ENCODE measurements around the gene MAP10. TPM values are rescaled to one million over a fixed set of nuclear protein-coding genes. Genes with fewer than 3 reads are reported as not detected.

MAP10 gene
- total and polyA plus RNA-seq, 3 donors from 2014 or later, result 1.6 to 9.1 (median 8.4) TPM

DNA sequence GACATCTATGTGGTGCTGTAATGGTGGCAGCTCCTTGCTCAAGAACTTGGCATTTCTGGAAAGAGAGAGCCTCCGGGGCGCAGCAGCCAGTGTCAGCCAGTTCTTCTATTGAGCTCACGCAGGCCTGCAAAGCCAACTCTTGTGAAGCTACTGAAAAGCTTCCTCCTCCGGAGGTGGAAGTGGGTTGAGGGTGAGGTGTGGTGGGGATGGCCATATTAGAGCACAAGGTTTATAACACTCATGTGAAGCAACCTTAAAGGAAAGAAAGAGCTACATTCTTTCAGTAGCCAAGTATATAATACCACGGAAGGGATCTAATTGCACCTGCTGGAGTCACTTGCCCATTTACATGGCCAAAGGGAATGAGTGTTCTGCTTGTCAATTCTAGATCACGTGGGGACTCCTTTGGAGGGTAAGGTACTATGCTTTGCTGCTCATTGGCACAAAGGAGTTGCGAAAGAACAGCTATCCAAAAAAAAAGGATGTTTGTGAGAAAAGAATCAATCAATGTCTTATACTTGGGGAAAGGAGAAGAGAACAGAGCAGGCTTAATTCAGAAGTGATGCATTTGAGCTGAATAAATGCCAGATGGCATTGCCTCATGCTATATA, 18.3 kb upstream of the MAP10 start:
- 72 to 73% methylated on average over 7 of the region's 7 CpGs for WGBS, 2 donors
- intact Hi-C loops (cut with DNase I; ENCODE audit: low total_unique reads), result no loop called here
- no peaks in the 10 kb centered on the region for H3K9me3 ChIP-seq
- H3K36me3 ChIP-seq (ENCODE audit: low read depth, missing control alignments), result no peaks in the 10 kb centered on the region
- TF ChIP-seq POLR2A (IDR thresholded peaks at IDR 0.05), result no peak
- TF ChIP-seq, protein P1, sequence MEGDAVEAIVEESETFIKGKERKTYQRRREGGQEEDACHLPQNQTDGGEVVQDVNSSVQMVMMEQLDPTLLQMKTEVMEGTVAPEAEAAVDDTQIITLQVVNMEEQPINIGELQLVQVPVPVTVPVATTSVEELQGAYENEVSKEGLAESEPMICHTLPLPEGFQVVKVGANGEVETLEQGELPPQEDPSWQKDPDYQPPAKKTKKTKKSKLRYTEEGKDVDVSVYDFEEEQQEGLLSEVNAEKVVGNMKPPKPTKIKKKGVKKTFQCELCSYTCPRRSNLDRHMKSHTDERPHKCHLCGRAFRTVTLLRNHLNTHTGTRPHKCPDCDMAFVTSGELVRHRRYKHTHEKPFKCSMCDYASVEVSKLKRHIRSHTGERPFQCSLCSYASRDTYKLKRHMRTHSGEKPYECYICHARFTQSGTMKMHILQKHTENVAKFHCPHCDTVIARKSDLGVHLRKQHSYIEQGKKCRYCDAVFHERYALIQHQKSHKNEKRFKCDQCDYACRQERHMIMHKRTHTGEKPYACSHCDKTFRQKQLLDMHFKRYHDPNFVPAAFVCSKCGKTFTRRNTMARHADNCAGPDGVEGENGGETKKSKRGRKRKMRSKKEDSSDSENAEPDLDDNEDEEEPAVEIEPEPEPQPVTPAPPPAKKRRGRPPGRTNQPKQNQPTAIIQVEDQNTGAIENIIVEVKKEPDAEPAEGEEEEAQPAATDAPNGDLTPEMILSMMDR (IDR thresholded peaks at IDR 0.05), result no peak
- DNase-seq, result no peak
- H3K4me1 ChIP-seq, result no peaks in the 10 kb centered on the region
- no peak overlapping the region for H3K4me3 ChIP-seq
- no peaks in the 10 kb centered on the region for H3K27me3 ChIP-seq
- H3K27ac ChIP-seq, result no peak overlapping the region

DNA sequence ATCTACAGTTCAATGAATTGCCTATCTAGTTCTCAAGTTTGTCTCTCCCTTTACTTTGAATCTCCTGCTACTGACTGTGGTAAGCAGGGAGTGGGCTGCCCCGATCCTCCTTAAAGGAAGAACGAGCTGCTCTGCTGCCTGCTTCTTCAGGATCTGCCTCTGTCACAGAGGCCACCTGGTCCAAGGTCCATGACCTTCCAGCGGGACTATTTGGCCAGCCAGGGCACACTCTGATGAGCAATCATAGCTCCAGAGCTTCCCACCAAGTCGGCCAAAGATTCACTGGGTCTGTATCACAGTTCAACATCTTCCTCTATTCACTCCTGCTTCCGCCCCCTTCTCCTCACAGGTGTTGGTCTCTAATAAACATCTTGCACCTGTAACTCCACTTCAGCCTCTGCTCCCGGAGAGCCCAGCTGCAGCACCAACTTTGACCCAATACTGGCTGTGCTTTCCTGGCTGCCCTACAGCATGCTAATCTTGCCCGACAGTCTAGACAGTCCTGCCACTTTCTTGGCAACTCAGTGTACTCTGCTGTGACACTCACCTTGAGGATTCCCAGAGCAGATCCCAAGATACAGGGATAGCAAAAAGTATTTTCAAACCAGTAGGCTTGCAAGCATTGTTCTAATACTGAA, 16.9 kb upstream of the MAP10 start:
- WGBS, 2 donors, result 78 to 87% methylated on average over 7 of the region's 7 CpGs
- TF ChIP-seq, protein P1 (IDR thresholded peaks at IDR 0.05), result no peak
- no peak overlapping the region for H3K27ac ChIP-seq
- no peak overlapping the region for H3K4me3 ChIP-seq
- H3K27me3 ChIP-seq, result no peaks in the 10 kb centered on the region
- H3K4me1 ChIP-seq, result no peaks in the 10 kb centered on the region
- no peak for DNase-seq
- no peaks in the 10 kb centered on the region for H3K9me3 ChIP-seq
- intact Hi-C loops (cut with DNase I; ENCODE audit: low total_unique reads), result no loop called here
- H3K36me3 ChIP-seq (ENCODE audit: low read depth, missing control alignments), result no peaks in the 10 kb centered on the region

DNA sequence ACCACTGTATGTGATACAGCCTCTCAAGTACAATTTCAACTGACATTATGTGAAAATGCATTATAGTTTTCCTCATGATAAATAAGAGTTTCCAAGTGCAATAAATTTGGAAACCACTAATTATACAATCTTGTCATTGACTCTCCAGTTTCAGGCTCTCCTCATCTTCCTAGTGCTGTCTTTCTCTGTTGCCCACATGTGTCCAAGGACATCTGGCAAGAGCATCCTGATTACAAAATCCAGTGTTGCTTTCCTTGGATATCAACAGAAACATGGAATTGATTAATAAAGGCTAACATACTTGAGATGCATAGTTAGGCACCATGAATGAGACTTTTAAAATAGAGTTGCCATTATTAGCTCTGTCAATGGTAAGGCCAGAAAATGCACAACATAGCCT, 15.6 kb upstream of the MAP10 start:
- Histone ChIP-seq H3K27me3 (no peaks in the 10 kb centered on the region), H3K9me3 (no peaks in the 10 kb centered on the region), H3K36me3 (ENCODE audit: low read depth, missing control alignments) (no peaks in the 10 kb centered on the region), H3K27ac (no peak overlapping the region), H3K4me1 (no peaks in the 10 kb centered on the region), H3K4me3 (no peak overlapping the region)
- no peak for DNase-seq
- intact Hi-C loops (cut with DNase I; ENCODE audit: low total_unique reads), result no loop called here
- no peak for TF ChIP-seq POLR2A (IDR thresholded peaks at IDR 0.05)
- TF ChIP-seq, protein P1 (IDR thresholded peaks at IDR 0.05), result no peak

DNA sequence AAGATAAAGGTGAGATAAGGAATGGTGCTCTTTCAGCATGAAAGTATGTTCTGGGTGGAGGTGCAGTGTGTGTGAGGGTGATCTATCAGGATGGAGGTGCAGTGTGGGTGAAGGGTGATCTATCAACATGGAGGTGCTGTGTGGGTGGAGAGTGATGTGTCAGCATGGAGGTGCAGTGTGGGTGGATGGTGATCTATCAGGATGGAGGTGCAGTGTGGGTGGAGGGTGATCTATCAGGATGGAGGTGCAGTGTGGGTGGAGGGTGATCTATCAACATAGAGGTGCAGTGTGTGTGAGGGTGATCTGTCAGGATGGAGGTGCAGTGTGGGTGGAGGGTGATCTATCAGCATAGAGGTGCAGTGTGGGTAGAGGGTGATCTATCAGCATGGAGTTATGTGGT, 12.3 kb upstream of the MAP10 start:
- Histone ChIP-seq H3K36me3 (ENCODE audit: low read depth, missing control alignments) (no peaks in the 10 kb centered on the region), H3K4me3 (no peak overlapping the region), H3K27ac (no peak overlapping the region), H3K9me3 (no peaks in the 10 kb centered on the region), H3K4me1 (no peaks in the 10 kb centered on the region), H3K27me3 (no peaks in the 10 kb centered on the region)
- intact Hi-C loops (cut with DNase I; ENCODE audit: low total_unique reads), result no loop called here
- DNase-seq, result no peak
- TF ChIP-seq, protein P1 (IDR thresholded peaks at IDR 0.05), result no peak
- TF ChIP-seq POLR2A (IDR thresholded peaks at IDR 0.05), result no peak

DNA sequence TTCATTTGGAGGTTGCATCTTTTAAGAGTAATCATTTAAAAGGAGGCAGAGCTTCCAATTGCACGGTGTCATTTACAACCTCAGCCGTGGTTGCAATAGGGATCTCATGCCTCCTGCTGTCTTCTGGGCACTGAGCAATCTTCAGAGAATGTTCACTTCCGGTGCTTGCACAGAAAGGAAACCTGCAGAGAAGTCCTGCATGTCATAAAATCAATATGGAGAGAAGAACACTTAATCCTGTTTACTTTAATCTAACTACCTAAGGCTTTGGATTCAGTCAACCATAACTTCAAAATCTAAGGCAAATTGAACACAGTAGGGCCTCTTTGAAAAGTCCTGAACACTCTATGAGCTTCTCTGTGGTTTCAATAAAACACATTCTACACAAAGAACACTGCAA, 11.3 kb upstream of the MAP10 start:
- H3K27me3 ChIP-seq, result no peaks in the 10 kb centered on the region
- 39 to 44% methylated on average over 3 of the region's 3 CpGs for WGBS, 2 donors
- H3K4me3 ChIP-seq, result no peak overlapping the region
- no peak for DNase-seq
- intact Hi-C loops (cut with DNase I; ENCODE audit: low total_unique reads), result no loop called here
- no peaks in the 10 kb centered on the region for H3K9me3 ChIP-seq
- no peaks in the 10 kb centered on the region for H3K36me3 ChIP-seq (ENCODE audit: low read depth, missing control alignments)
- no peaks in the 10 kb centered on the region for H3K4me1 ChIP-seq
- TF ChIP-seq, protein P1 (IDR thresholded peaks at IDR 0.05), result no peak
- no peak for TF ChIP-seq POLR2A (IDR thresholded peaks at IDR 0.05)
- no peak overlapping the region for H3K27ac ChIP-seq

Measured in testis (tissue), 3 donors.